T-cell (primary cell): Measurements from ENCODE around the gene SPG7. TPM values are rescaled to one million over a fixed set of nuclear protein-coding genes. Genes with fewer than 3 reads are reported as not detected.

Experiments
- ATAC-seq, 4 experiments: fragments of 200-7000 bp in 3 of 4; fragments of 150-1000 bp in 1 of 4; cut with Tn5 transposase; replicated peaks in 1 of 4; 1 replicate in 3 of 4; 2 replicates in 1 of 4; pipeline ENCODE4 v1.10.0; 2021; ENCODE audit warnings: moderate library complexity in 3 of 4, mild to moderate bottlenecking in 2 of 4, moderate number of reproducible peaks in 1 of 4
- CTCF ChIA-PET, 2 donors: fragments of 300-600 bp; sonication (Branson Sonifier 250); formaldehyde crosslinking; loops; one replicate each; lab custom pipeline; 2022; ENCODE audit warnings: antibody characterized with exemption in 2 of 2; lab: Charles Lee
- POLR2A ChIA-PET, 2 donors: fragments of 300-600 bp; sonication (Branson Sonifier 250); formaldehyde crosslinking; loops; one replicate each; lab custom pipeline; 2022; ENCODE audit warnings: antibody characterized with exemption in 2 of 2; lab: Charles Lee
- DNase-seq, 35 experiments: peaks; one replicate each; pipeline versions ENCODE4 v3.0.0 to v3.0.0-alpha.2; 2013 to 2023
- H3K27ac ChIP-seq: one replicate; pipeline ENCODE4 v1.5.1; 2013; ENCODE audit warnings: low read length
- H3K27me3 ChIP-seq, 2 experiments: replicated peaks in 1 of 2; 1 replicate in 1 of 2; 2 replicates in 1 of 2; pipeline versions ENCODE4 v1.6.1 to v1.7.0; 2013; ENCODE audit warnings: low read length in 1 of 2, mixed read lengths in 1 of 2; ENCODE audit not compliant: control insufficient read depth in 2 of 2, insufficient read depth in 2 of 2; ENCODE audit errors: extremely low read depth in 1 of 2
- H3K36me3 ChIP-seq, 2 donors: 1 replicate in 1 of 2; 2 replicates in 1 of 2; pipeline versions ENCODE4 v1.6.1 to v1.7.0; 2013; ENCODE audit warnings: low read length in 1 of 2; ENCODE audit not compliant: control insufficient read depth in 2 of 2, insufficient read depth in 1 of 2; ENCODE audit errors: extremely low read depth in 1 of 2
- H3K4me1 ChIP-seq, 2 experiments: 1 replicate in 1 of 2; 2 replicates in 1 of 2; pipeline versions ENCODE4 v1.6.1 to v1.7.0; 2013; ENCODE audit warnings: low read length in 2 of 2, mixed read lengths in 1 of 2; ENCODE audit not compliant: insufficient read depth in 2 of 2, control insufficient read depth in 1 of 2; ENCODE audit errors: extremely low read depth in 1 of 2
- H3K4me3 ChIP-seq, 2 donors: 1 replicate in 1 of 2; 2 replicates in 1 of 2; pipeline versions ENCODE4 v1.5.1 to v1.7.0; 2013; ENCODE audit warnings: mild to moderate bottlenecking in 2 of 2, low read length in 1 of 2, moderate library complexity in 1 of 2; ENCODE audit not compliant: control insufficient read depth in 1 of 2; ENCODE audit errors: extremely low read depth in 1 of 2
- H3K9me3 ChIP-seq: 2 replicates; pipeline ENCODE4 v1.7.0; 2013
- H3K27ac Mint-ChIP-seq, 2 donors: one replicate each; pipeline ENCODE4 v1.8.0; 2020 to 2021; ENCODE audit warnings: mild to moderate bottlenecking in 2 of 2, mixed read lengths in 2 of 2
- H3K27me3 Mint-ChIP-seq, 2 donors: one replicate each; pipeline ENCODE4 v1.8.0; 2021 to 2022; ENCODE audit warnings: mixed read lengths in 2 of 2
- H3K36me3 Mint-ChIP-seq: one replicate; pipeline ENCODE4 v1.8.0; 2021; ENCODE audit warnings: mixed read lengths
- H3K4me1 Mint-ChIP-seq, 3 donors: one replicate each; pipeline ENCODE4 v1.8.0; 2020 to 2022; ENCODE audit warnings: mixed read lengths in 3 of 3, mild to moderate bottlenecking in 1 of 3
- H3K4me3 Mint-ChIP-seq, 3 donors: one replicate each; pipeline ENCODE4 v1.8.0; 2020 to 2022; ENCODE audit warnings: mild to moderate bottlenecking in 3 of 3, mixed read lengths in 3 of 3, moderate library complexity in 3 of 3
- H3K9me3 Mint-ChIP-seq, 3 donors: one replicate each; pipeline ENCODE4 v1.8.0; 2020 to 2022; ENCODE audit warnings: mixed read lengths in 3 of 3
- WGBS: methylation state at CpG from one replicate; pipeline ENCODE4 v1.1.5; 2013; ENCODE audit warnings: missing lambda C conversion rate; ENCODE audit not compliant: insufficient coverage; 5-methylcytosine and 5-hydroxymethylcytosine counted together
- total RNA-seq, 35 experiments: library from RNA in 6 of 35; stranded (reverse) in 6 of 35; fragments of 120-200 nt in 1 of 35; gene quantifications; one replicate each; pipeline versions ENCODE4 v1.2.1 to v1.2.4 and lab custom pipeline; 2013 to 2026

SPG7 gene
- total RNA-seq, 5 donors from 2014 or later (not counting 1 experiment from before 2014, with no cell fraction given) = 161 to 203 (median 184) TPM

DNA sequence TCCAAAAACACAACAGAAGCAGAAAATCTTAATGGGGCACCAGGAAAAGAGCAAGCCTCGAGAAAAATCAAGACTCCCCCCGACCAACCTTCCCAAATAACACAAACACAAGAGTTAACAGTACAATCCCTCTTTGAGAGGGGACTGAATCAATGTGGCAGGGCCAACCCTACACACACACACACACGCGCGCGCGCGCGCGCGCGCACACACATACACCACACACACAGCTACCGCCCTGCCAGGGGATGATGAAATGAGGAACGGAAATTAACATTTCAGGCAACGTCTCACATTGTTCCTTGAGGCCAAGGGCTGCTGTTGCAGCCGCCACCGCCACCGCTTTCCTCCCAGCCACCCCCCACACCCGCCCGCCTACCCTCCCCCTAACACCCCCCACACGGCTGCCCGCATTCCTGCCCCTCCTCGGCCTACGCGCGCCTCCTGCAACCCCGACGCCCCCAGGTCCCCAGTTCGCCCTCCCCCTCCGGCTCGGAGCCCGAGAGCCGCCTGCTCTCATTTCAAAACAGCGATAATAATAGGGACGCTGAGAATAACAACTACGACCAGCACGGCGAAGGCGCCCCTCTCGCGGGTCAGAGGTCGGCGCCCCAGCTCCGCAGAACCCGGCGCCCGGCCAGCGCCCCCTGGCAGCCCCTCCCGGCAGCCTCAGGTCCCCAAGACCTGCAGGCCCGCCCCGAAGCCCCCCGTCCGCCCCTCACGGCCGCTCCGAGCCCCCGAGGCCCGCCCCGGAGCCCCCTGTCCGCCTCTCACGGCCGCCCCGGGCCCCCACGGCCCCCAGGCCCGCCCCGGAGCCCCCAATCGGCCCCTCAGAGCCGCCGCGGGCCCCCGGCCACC is 18.9 kb upstream of the SPG7 start:
- DNase-seq (peak; percentile 66 to 93 (median 86)), ATAC-seq (peak; percentile 40 to 45 (median 42))
- Mint-ChIP-seq H3K27me3 (peaks cover 0 to 2% of the 10 kb centered on the region in 2 donors), H3K4me1 (peaks cover 74 to 77% (median 76%) of the 10 kb centered on the region in 3 donors), H3K9me3 (no peaks in the 10 kb centered on the region), H3K36me3 (peaks cover 11% of the 10 kb centered on the region), H3K4me3 (peak overlapping the region; percentile 89 to 92 (median 90)), H3K27ac (peak overlapping the region; percentile 96)
- 0% methylated on average over 44 of the region's 71 CpGs for WGBS
- Histone ChIP-seq H3K4me1 (peaks cover 46 to 61% of the 10 kb centered on the region in 2 experiments), H3K27me3 (no peaks in the 10 kb centered on the region), H3K4me3 (peak overlapping the region; percentile 59 to 79), H3K9me3 (no peaks in the 10 kb centered on the region), H3K36me3 (peaks cover 0 to 5% of the 10 kb centered on the region in 2 donors), H3K27ac (peak overlapping the region; percentile 64)
- ChIA-PET POLR2A (interaction anchor here in 1 of 2 donors (0.6 to 1.5 kb wide), 5 partner anchors 10 to 18 kb away, joined by 3 to 5 read pairs (median 4); no protein-coding TSS in a partner anchor), CTCF (interaction anchor here in 1 of 2 donors (0.6 to 1.3 kb wide), 7 partner anchors 15 to 285 kb away, joined by 3 to 4 read pairs (median 3); no protein-coding TSS in a partner anchor)

DNA sequence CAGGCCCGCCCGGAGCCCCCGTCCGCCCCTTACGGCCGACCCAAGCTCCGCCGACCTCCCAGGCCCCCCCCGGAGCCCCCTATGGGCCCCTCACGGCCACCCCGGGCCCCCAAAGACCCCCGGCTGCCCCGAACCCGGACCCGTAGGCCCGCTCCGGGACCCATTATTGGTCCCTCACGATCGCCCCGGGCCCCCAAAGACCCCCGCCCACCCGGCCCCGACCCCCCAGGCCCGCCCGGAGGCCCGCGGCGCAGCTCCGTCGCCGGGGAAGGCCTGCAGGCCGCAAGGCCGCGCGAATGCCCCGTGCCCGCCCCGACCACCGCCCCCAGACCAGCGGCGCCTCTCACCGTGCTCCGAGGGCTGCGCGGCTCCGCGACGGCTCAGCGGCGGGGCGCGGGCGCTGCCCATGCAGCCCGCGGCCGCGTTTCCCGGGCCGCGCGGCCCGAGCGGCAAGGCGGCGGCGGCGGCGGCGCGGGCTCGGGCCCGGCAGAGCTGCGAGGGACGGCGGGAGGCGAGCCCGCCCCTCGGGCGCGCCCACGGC is 18.2 kb upstream of the SPG7 start:
- Mint-ChIP-seq H3K36me3 (peaks cover 10% of the 10 kb centered on the region), H3K27ac (no peak overlapping the region), H3K27me3 (peaks cover 0 to 2% of the 10 kb centered on the region in 2 donors), H3K4me3 (peak overlapping the region in 1 of 3 donors; percentile 92), H3K9me3 (no peaks in the 10 kb centered on the region), H3K4me1 (peaks cover 67 to 73% (median 71%) of the 10 kb centered on the region in 3 donors)
- peaks cover 0 to 5% of the 10 kb centered on the region in 2 donors for H3K36me3 ChIP-seq
- peaks cover 39 to 57% of the 10 kb centered on the region in 2 experiments for H3K4me1 ChIP-seq
- DNase-seq = peak in 3 of 35 experiments; percentile 11 to 18 (median 12)
- no peaks in the 10 kb centered on the region for H3K27me3 ChIP-seq
- ATAC-seq = peak in 3 of 4 experiments; percentile 8 to 10 (median 9)
- CTCF ChIA-PET = no interaction called here
- WGBS = under 1% methylated on average over 67 of the region's 81 CpGs
- H3K27ac ChIP-seq = no peak overlapping the region
- H3K4me3 ChIP-seq = peak overlapping the region; percentile 20 to 25
- no peaks in the 10 kb centered on the region for H3K9me3 ChIP-seq
- POLR2A ChIA-PET = no interaction called here

DNA sequence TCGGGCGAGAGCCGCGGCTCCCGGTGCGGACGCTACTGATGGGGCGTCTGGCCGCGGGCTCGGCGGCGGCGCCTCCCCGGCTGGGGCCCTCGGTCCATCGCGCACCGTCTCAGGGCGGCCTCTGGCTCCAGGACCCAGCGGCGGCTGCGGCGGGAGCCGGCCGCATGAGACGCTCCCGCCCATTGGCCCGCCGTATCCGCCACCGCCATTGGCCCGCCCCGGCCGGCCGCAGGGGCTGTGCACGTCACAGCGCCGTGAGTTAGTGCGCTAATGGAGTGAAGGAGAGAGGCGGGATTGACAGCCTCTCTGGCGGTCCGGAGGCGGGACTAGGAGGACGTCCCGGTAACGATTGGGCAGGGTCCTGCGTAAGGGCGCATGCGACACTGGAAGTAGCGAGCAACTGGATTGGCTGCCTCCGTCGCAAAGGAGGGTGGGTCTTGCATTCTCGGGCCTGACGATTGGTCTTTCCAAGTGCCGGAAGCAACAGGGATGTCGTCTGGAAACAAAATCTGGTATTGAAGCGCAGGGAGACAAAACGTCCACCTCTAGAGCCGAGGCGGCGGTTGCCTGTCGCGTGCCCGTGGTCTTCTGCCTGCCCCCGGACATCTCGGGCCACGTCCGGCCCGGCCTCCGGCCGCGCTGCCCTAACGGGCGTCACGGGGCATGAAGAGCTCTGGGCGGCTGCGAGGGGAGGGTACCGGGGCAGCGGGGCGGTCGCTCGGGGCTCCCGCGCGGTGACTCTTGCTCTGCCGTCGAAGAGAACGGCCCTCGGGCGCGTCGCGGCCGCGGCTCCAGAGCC is 17.6 kb upstream of the SPG7 start, which contains the start of gene ANKRD11:
TSS of gene ANKRD11 (minus strand) at position 123 of the 799 bp plus-strand sequence. CDS start 173,542 bp downstream, outside the sequence.
- Histone ChIP-seq H3K36me3 (peaks cover 0 to 5% of the 10 kb centered on the region in 2 donors), H3K4me1 (peaks cover 33 to 50% of the 10 kb centered on the region in 2 experiments), H3K9me3 (no peaks in the 10 kb centered on the region), H3K27me3 (no peaks in the 10 kb centered on the region), H3K27ac (peak within 1 kb of the TSS; percentile 64), H3K4me3 (peak within 1 kb of the TSS; percentile 59 to 79)
- CTCF ChIA-PET = no interaction called here
- H3K4me1 Mint-ChIP-seq = peaks cover 60 to 67% (median 64%) of the 10 kb centered on the region in 3 donors
- peak within 1 kb of the TSS; percentile 90 to 96 (median 92) for H3K4me3 Mint-ChIP-seq
- H3K27ac Mint-ChIP-seq = peak within 1 kb of the TSS; percentile 96 to 97
- under 1% methylated on average over 96 of the region's 96 CpGs for WGBS
- H3K36me3 Mint-ChIP-seq = peaks cover 10% of the 10 kb centered on the region
- H3K9me3 Mint-ChIP-seq = no peaks in the 10 kb centered on the region
- ATAC-seq (peak; percentile 88 to 92 (median 90)), DNase-seq (peak; percentile 92 to 100 (median 99))
- peaks cover 0 to 2% of the 10 kb centered on the region in 2 donors for H3K27me3 Mint-ChIP-seq
- POLR2A ChIA-PET = no interaction called here

DNA sequence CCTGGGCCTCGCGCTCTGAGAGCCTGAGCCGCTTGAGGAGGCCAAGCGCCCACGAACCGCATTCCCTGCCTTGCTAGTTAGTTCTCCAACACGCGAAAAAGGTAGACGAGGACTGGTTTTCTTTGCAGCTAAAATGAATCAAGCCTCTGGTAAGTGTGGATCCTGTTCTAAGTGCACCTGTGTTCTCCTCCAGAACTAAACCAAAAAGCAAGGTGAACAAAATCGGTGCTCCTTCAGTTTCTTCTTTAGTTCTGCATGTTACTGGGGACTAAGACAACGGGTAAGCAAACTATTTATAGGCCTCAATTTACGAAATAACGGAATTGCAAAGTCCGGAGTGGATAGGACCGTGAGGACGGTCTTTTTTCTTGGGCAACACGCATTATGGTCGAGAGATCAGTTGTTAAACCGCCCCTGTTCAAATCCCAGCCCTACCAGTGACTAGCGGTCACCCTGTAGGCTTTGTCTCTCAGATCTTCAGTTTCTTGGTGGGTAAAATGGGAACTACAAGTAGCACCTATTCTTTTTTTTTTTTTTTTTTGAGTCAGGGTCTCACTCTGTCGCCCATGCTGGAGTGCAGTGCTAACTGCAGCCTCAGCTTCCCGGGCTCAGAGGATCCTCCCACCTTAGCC is 16.8 kb upstream of the SPG7 start:
- 1% methylated on average over 13 of the region's 22 CpGs for WGBS
- Mint-ChIP-seq H3K27me3 (peaks cover 0 to 2% of the 10 kb centered on the region in 2 donors), H3K9me3 (no peaks in the 10 kb centered on the region), H3K27ac (peak overlapping the region; percentile 86 to 91), H3K4me1 (peaks cover 53 to 60% (median 57%) of the 10 kb centered on the region in 3 donors), H3K4me3 (peak overlapping the region; percentile 79 to 96 (median 83)), H3K36me3 (peaks cover 8% of the 10 kb centered on the region)
- Histone ChIP-seq H3K4me3 (peak overlapping the region; percentile 50 to 61), H3K9me3 (no peaks in the 10 kb centered on the region), H3K4me1 (peaks cover 26 to 43% of the 10 kb centered on the region in 2 experiments), H3K27ac (peak overlapping the region; percentile 57), H3K36me3 (peaks cover 0 to 5% of the 10 kb centered on the region in 2 donors), H3K27me3 (no peaks in the 10 kb centered on the region)
- ChIA-PET CTCF (interaction anchor here in 1 of 2 donors (0.5 to 0.6 kb wide), 2 partner anchors 90 to 250 kb away, joined by 3 to 7 read pairs; no protein-coding TSS in a partner anchor), POLR2A (no interaction called here)
- ATAC-seq = no peak
- DNase-seq = peak in 3 of 35 experiments; percentile 18 to 24 (median 21)

DNA sequence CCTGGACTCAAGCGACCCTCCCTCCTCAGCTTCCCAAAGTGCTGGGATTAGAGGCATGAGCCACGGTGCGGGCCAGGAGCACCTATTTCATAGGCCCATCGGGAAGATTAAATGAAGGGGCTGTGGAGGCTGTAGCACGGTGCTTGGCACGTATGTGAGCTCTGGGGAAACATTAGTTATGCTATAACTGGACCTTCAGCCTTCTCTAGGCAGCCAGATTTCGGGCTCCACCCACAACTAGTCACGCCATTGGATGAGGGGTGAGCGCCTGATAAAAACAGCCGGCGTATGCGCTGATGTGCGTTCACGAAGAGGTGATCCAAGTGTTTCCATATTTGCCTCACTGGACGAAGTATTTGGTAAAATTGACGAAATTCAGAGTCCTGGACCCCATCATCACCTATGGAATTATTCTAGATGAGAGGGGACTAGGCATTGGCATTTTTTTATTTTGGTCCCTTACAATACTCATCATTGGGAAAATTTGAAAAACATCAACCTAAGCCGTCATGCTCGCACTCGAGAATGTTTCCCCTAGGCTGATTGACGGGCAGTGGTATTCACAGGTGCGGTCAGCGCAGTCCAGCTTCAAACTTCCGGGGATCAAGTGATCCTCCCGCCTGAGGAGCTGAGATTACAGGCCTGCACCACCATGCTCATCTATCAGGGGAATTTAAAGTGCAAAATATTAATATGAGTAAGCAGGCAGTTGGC is 16.1 kb upstream of the SPG7 start:
- peak overlapping the region; percentile 86 to 91 for H3K27ac Mint-ChIP-seq
- ChIA-PET CTCF (interaction anchor here (0.5 to 0.6 kb wide), 2 partner anchors 251 to 449 kb away, joined by 3 to 7 read pairs; no protein-coding TSS in a partner anchor), POLR2A (no interaction called here)
- H3K4me1 Mint-ChIP-seq = peaks cover 45 to 53% (median 49%) of the 10 kb centered on the region in 3 donors
- peaks cover 0 to 2% of the 10 kb centered on the region in 2 donors for H3K27me3 Mint-ChIP-seq
- H3K9me3 Mint-ChIP-seq = no peaks in the 10 kb centered on the region
- peak overlapping the region; percentile 57 for H3K27ac ChIP-seq
- H3K36me3 Mint-ChIP-seq = peaks cover 4% of the 10 kb centered on the region
- H3K4me3 Mint-ChIP-seq = peak overlapping the region; percentile 79 to 96 (median 83)
- ATAC-seq (no peak), DNase-seq (no peak)
- no peaks in the 10 kb centered on the region for H3K27me3 ChIP-seq
- H3K36me3 ChIP-seq = peaks cover 0 to 5% of the 10 kb centered on the region in 2 donors
- H3K4me1 ChIP-seq = peaks cover 19 to 35% of the 10 kb centered on the region in 2 experiments
- H3K4me3 ChIP-seq = no peak overlapping the region
- H3K9me3 ChIP-seq = no peaks in the 10 kb centered on the region
- 93% methylated on average over 10 of the region's 24 CpGs for WGBS
